T-helper 17 cell (primary cell): ENCODE measurements around the gene FDX1. TPM values are rescaled to one million over a fixed set of nuclear protein-coding genes. Genes with fewer than 3 reads are reported as not detected.

Experiments
- ATAC-seq: fragments of 150-1000 bp; cut with Tn5 transposase; 2 replicates; pipeline ENCODE4 v1.10.0; 2021; ENCODE audit warnings: mild to moderate bottlenecking, moderate library complexity
- DNase-seq, 3 donors: peaks; one replicate each; pipeline versions ENCODE4 v3.0.0 to v3.0.0-alpha.2; 2020 to 2021
- H3K9me3 ChIP-seq: one replicate; pipeline ENCODE4 v1.7.0; 2013; ENCODE audit warnings: low read length, mild to moderate bottlenecking; ENCODE audit not compliant: control insufficient read depth, poor library complexity, severe bottlenecking
- H3K27ac Mint-ChIP-seq: one replicate; pipeline ENCODE4 v1.8.0; 2022; ENCODE audit warnings: mild to moderate bottlenecking, moderate library complexity, mixed read lengths
- H3K27me3 Mint-ChIP-seq: one replicate; pipeline ENCODE4 v1.8.0; 2022; ENCODE audit warnings: mixed read lengths
- H3K36me3 Mint-ChIP-seq: one replicate; pipeline ENCODE4 v1.8.0; 2022; ENCODE audit warnings: low read depth, mixed read lengths
- H3K4me1 Mint-ChIP-seq: one replicate; pipeline ENCODE4 v1.8.0; 2022; ENCODE audit warnings: mild to moderate bottlenecking, mixed read lengths
- H3K4me3 Mint-ChIP-seq: one replicate; pipeline ENCODE4 v1.8.0; 2022; ENCODE audit warnings: mild to moderate bottlenecking, moderate library complexity, mixed read lengths
- total RNA-seq, 4 donors: library from RNA in 2 of 4; stranded (reverse) in 2 of 4; gene quantifications; one replicate each; pipeline ENCODE4 v1.2.3 and lab custom pipeline; 2022 to 2026

FDX1 gene
- total RNA-seq, 2 donors from 2014 or later, result 12.0 to 12.1 TPM

GRCh38 chr11:110434952-110435779 lies 5.4 kb downstream of the FDX1 start:
- Mint-ChIP-seq H3K4me3 (no peak overlapping the region), H3K27ac (no peak overlapping the region), H3K4me1 (peaks cover 54% of the 10 kb centered on the region), H3K27me3 (no peaks in the 10 kb centered on the region), H3K36me3 (peaks cover 7% of the 10 kb centered on the region)
- ATAC-seq, result no peak
- DNase-seq, result no peak
- H3K9me3 ChIP-seq, result no peaks in the 10 kb centered on the region

- peaks cover 52% of the 10 kb centered on the region for H3K4me1 Mint-ChIP-seq
- no peaks in the 10 kb centered on the region for H3K27me3 Mint-ChIP-seq
- no peak overlapping the region for H3K4me3 Mint-ChIP-seq
- no peak for ATAC-seq
- peaks cover 9% of the 10 kb centered on the region for H3K36me3 Mint-ChIP-seq
- H3K27ac Mint-ChIP-seq, result no peak overlapping the region
- DNase-seq, result no peak
- H3K9me3 ChIP-seq, result no peaks in the 10 kb centered on the region
Observed at GRCh38 chr11:110435780-110436717, 6.3 kb downstream of the FDX1 start.

GRCh38 chr11:110438017-110438416 lies 8.3 kb downstream of the FDX1 start:
- ATAC-seq (no peak), DNase-seq (no peak)
- Mint-ChIP-seq H3K4me1 (peaks cover 43% of the 10 kb centered on the region), H3K36me3 (peaks cover 14% of the 10 kb centered on the region), H3K27me3 (no peaks in the 10 kb centered on the region), H3K4me3 (no peak overlapping the region), H3K27ac (no peak overlapping the region)
- H3K9me3 ChIP-seq, result no peaks in the 10 kb centered on the region

DNA sequence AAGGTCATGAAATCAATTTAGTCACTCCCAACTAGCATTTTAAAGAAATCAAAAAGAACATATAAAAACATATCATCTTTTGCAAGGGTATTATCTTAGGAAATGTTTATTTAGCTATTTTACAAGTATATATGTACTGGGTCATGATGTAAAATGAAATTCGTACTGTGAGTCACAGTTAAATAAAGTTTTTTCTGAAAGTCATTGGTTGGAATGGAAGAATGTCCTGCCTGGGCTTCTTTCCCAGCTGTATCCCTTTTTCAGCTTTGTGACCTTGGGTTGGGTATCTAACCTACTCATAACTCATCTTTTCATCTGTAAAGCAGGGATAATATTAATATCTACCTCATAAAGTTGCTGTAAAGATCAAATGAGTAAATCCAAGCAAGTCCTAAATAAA lies 15.7 kb downstream of the FDX1 start:
- H3K36me3 Mint-ChIP-seq, result peaks cover 16% of the 10 kb centered on the region
- peaks cover 29% of the 10 kb centered on the region for H3K4me1 Mint-ChIP-seq
- H3K27ac Mint-ChIP-seq, result no peak overlapping the region
- no peaks in the 10 kb centered on the region for H3K9me3 ChIP-seq
- H3K27me3 Mint-ChIP-seq, result no peaks in the 10 kb centered on the region
- ATAC-seq (no peak), DNase-seq (no peak)
- no peak overlapping the region for H3K4me3 Mint-ChIP-seq

DNA sequence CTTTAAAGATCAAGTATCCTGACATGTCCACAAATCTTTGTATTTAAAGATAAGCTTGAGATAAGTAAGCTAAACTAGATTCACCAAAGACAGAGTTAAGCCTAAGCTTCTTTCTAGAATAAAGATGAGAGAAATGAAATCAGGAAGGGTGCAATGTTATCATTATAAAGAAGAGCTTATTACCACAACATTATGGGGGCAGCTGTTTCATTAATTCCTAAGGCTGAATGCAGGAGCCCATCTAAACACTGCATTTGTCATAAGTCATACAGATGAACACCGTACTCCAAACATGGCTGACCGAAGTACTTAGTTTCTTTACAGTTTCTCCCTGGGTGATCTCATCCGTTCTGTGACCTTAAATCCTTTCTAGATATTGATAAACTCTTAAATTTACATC lies 16.3 kb downstream of the FDX1 start:
- no peak overlapping the region for H3K27ac Mint-ChIP-seq
- H3K27me3 Mint-ChIP-seq, result no peaks in the 10 kb centered on the region
- H3K4me3 Mint-ChIP-seq, result no peak overlapping the region
- DNase-seq (no peak), ATAC-seq (no peak)
- peaks cover 26% of the 10 kb centered on the region for H3K4me1 Mint-ChIP-seq
- H3K9me3 ChIP-seq, result no peaks in the 10 kb centered on the region
- peaks cover 14% of the 10 kb centered on the region for H3K36me3 Mint-ChIP-seq

- H3K9me3 ChIP-seq, result no peaks in the 10 kb centered on the region
- no peak for DNase-seq
- H3K36me3 Mint-ChIP-seq, result peaks cover 9% of the 10 kb centered on the region
- no peaks in the 10 kb centered on the region for H3K27me3 Mint-ChIP-seq
- H3K4me1 Mint-ChIP-seq, result peaks cover 22% of the 10 kb centered on the region
- H3K27ac Mint-ChIP-seq, result no peak overlapping the region
- H3K4me3 Mint-ChIP-seq, result no peak overlapping the region
- ATAC-seq, result no peak
Observed at GRCh38 chr11:110446594-110446993, 16.8 kb downstream of the FDX1 start.

DNA sequence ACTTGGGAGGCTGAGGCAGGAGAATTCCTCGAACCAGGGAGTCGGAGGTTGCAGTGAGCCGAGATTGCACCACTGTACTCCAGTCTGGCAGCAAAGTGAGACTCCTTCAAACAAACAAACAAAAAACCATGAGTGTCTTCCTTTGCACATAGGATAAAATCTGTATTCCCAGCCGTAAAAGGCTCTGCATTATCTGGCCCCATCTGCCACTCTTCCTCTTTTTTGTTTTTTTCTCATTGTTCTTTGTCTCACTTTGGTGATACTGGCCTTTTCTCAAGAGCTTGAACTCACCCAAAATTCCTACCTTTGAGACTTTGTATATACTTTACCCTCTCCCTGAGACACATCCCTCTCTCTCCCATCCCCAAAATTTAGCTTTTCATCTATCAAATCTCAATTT lies 17.6 kb downstream of the FDX1 start:
- Mint-ChIP-seq H3K36me3 (peaks cover 9% of the 10 kb centered on the region), H3K27ac (no peak overlapping the region), H3K4me1 (peaks cover 26% of the 10 kb centered on the region), H3K4me3 (no peak overlapping the region), H3K27me3 (no peaks in the 10 kb centered on the region)
- ATAC-seq (no peak), DNase-seq (no peak)
- no peaks in the 10 kb centered on the region for H3K9me3 ChIP-seq

- Mint-ChIP-seq H3K27me3 (no peaks in the 10 kb centered on the region), H3K4me1 (peaks cover 30% of the 10 kb centered on the region), H3K27ac (no peak overlapping the region), H3K4me3 (no peak overlapping the region), H3K36me3 (peaks cover 9% of the 10 kb centered on the region)
- H3K9me3 ChIP-seq, result no peaks in the 10 kb centered on the region
- ATAC-seq (no peak), DNase-seq (no peak)
Observed at GRCh38 chr11:110447897-110448745, 18.4 kb downstream of the FDX1 start.

- Mint-ChIP-seq H3K4me3 (no peak overlapping the region), H3K27ac (no peak overlapping the region), H3K27me3 (no peaks in the 10 kb centered on the region), H3K36me3 (peaks cover 4% of the 10 kb centered on the region), H3K4me1 (peaks cover 31% of the 10 kb centered on the region)
- H3K9me3 ChIP-seq, result no peaks in the 10 kb centered on the region
- no peak for DNase-seq
- no peak for ATAC-seq
Observed at GRCh38 chr11:110450246-110450645, 20.5 kb downstream of the FDX1 start.

DNA sequence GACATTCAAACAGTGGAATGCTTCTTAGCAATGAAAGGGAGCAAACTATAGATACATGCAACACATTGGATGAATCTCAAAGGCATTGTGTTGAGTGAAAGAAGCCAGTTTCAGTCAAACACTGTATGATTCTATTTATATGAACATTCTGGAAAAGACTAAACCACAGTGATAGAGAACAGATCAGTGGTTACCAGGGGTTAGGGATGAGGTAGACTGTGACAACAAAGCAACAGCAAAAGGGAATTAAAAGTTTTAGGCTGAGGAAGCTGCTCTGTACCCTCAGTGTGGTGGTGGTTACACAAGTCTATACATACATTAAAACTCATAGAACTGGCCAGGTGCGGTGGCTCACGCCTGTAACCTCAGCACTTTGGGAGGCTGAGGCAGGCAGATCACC lies 23.0 kb downstream of the FDX1 start:
- DNase-seq, result no peak
- Mint-ChIP-seq H3K27ac (peak overlapping the region; percentile 29), H3K27me3 (no peaks in the 10 kb centered on the region), H3K4me3 (no peak overlapping the region), H3K4me1 (peaks cover 35% of the 10 kb centered on the region), H3K36me3 (peaks cover under 1% of the 10 kb centered on the region)
- no peak for ATAC-seq
- no peaks in the 10 kb centered on the region for H3K9me3 ChIP-seq

DNA sequence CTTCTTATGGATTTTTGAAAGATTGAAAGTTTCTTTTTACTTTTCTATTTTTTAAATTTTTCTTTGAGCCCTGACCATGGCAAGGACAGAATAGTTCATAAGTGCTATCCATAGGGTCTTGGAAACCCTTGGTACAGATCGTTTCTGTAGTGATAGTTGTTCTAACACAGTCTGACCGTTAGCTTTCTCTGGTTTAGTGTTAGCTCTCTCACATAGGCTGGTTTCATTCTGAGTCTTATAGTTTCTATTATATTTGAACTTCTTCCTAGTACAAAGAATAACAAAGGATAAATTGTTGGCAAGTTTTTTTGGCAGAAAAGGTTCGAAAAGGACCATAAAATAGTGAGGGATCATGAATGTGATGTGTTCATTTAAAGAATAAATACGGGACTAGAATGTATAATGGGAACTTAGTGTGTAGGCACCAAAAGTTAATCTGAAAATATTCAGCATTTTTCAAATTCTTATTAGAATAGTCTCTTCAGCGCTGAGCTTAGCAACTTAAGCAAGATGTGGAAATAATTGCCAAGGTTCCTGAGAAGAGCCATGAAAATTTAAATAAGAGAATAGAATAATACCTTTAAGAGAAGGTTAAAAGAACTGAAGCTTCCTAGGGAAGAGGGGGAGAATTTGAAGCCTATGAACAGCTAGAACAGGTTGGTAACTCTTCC lies 24.1 kb downstream of the FDX1 start:
- peak overlapping the region; percentile 29 for H3K27ac Mint-ChIP-seq
- ATAC-seq (no peak), DNase-seq (no peak)
- H3K4me1 Mint-ChIP-seq, result peaks cover 31% of the 10 kb centered on the region
- no peaks in the 10 kb centered on the region for H3K27me3 Mint-ChIP-seq
- no peaks in the 10 kb centered on the region for H3K36me3 Mint-ChIP-seq
- no peak overlapping the region for H3K4me3 Mint-ChIP-seq
- no peaks in the 10 kb centered on the region for H3K9me3 ChIP-seq

- ATAC-seq (no peak), DNase-seq (no peak)
- Mint-ChIP-seq H3K27me3 (no peaks in the 10 kb centered on the region), H3K27ac (no peak overlapping the region), H3K4me1 (peaks cover 31% of the 10 kb centered on the region), H3K4me3 (no peak overlapping the region), H3K36me3 (no peaks in the 10 kb centered on the region)
- no peaks in the 10 kb centered on the region for H3K9me3 ChIP-seq
Observed at GRCh38 chr11:110454609-110455008, 24.9 kb downstream of the FDX1 start.
